ENCODE measurements around the gene SMCO1.

DNA sequence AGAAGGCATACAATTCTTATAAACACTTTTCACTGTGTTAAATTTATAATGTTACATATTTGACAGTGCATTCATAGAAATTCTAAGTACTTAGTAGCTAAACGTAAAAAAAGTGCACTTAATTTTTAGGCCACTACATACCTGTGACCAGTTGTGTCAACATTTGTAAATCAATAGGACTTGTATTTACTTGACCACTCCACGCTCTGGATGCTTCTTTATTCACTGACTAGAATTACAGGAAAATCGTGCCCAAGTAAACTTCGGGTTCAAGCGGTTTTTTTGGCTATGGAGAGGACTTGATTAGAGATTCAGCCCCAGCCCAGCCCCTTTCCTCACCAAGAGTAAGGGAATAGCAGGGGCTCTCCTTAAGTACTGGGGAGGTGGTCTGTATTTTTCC is 31.4 kb upstream of the SMCO1 start:
- TF ChIP-seq POLR2A (IDR thresholded peaks at IDR 0.05; ENCODE audit: low read length) = no peak
- TF ChIP-seq GATA1 (IDR thresholded peaks at IDR 0.05; ENCODE audit: low read depth, low read length) = no peak
